Measurements from ENCODE around the gene ST8SIA1. TPM values are rescaled to one million over a fixed set of nuclear protein-coding genes. Genes with fewer than 3 reads are reported as not detected.

The ST8SIA1 gene
- total RNA-seq, 2 experiments from 2014 or later = 5.6 to 5.7 TPM

DNA sequence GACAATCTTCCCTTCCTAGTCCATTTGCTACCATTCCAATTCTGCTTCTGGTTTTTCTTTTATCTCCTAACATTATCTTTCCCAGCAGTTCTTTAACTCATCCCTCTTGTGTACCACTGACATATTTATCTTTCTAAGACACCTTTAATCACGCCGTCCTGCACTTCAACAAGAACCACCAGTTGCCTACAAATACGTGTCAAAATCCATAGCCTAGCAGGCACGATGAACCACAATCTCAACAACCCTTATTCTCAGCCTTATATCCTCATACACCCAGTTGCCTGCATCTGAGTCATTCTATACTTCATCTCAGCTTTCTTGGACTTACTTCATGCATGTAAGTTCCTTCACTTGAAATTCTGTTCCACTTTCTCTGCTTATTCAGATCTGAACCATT, 16.4 kb upstream of the ST8SIA1 start:
- no peak for DNase-seq
- POLR2A ChIA-PET = no interaction called here

GRCh38 chr12:22348208-22348607, 13.7 kb upstream of the ST8SIA1 start:
- Mint-ChIP-seq H3K36me3 (ENCODE audit: low read depth) (no peaks in the 10 kb centered on the region), H3K9me3 (no peaks in the 10 kb centered on the region), H3K4me1 (ENCODE audit: low read depth) (no peaks in the 10 kb centered on the region), H3K27me3 (no peaks in the 10 kb centered on the region), H3K4me3 (no peak overlapping the region), H3K27ac (no peak overlapping the region)
- TF ChIP-seq, protein P1, sequence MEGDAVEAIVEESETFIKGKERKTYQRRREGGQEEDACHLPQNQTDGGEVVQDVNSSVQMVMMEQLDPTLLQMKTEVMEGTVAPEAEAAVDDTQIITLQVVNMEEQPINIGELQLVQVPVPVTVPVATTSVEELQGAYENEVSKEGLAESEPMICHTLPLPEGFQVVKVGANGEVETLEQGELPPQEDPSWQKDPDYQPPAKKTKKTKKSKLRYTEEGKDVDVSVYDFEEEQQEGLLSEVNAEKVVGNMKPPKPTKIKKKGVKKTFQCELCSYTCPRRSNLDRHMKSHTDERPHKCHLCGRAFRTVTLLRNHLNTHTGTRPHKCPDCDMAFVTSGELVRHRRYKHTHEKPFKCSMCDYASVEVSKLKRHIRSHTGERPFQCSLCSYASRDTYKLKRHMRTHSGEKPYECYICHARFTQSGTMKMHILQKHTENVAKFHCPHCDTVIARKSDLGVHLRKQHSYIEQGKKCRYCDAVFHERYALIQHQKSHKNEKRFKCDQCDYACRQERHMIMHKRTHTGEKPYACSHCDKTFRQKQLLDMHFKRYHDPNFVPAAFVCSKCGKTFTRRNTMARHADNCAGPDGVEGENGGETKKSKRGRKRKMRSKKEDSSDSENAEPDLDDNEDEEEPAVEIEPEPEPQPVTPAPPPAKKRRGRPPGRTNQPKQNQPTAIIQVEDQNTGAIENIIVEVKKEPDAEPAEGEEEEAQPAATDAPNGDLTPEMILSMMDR (IDR thresholded peaks at IDR 0.05) = no peak
- DNase-seq (no peak), ATAC-seq (ENCODE audit: poor library complexity) (no peak)
- ChIA-PET CTCF (no interaction called here), POLR2A (no interaction called here)
- H3K27ac ChIP-seq (ENCODE audit: low read depth in 1 of 2, low read length in 2 of 2) = no peak overlapping the region
- H3K36me3 ChIP-seq (ENCODE audit: insufficient read depth, low read length) = no peaks in the 10 kb centered on the region
- H3K27me3 ChIP-seq (ENCODE audit: control insufficient read depth in 1 of 2, insufficient read depth in 2 of 2, low read length in 2 of 2) = no peaks in the 10 kb centered on the region
- intact Hi-C loops (cut with DNase I, micrococcal nuclease) = no loop called here
- no peaks in the 10 kb centered on the region for H3K9me3 ChIP-seq (ENCODE audit: control insufficient read depth in 1 of 2, insufficient read depth in 1 of 2, low read length in 2 of 2)
- H3K4me1 ChIP-seq (ENCODE audit: insufficient read depth, low read length) = no peaks in the 10 kb centered on the region
- H3K4me3 ChIP-seq (ENCODE audit: low read length) = no peak overlapping the region

More for the DNA sequence above, 16.4 kb upstream of the ST8SIA1 start:
- CTCF ChIA-PET = no interaction called here
- H3K4me1 ChIP-seq (ENCODE audit: insufficient read depth, low read length) = no peaks in the 10 kb centered on the region
- no peaks in the 10 kb centered on the region for H3K36me3 Mint-ChIP-seq (ENCODE audit: low read depth)
- no peaks in the 10 kb centered on the region for H3K9me3 Mint-ChIP-seq
- TF ChIP-seq, protein P1 (IDR thresholded peaks at IDR 0.05) = no peak
- no peaks in the 10 kb centered on the region for H3K9me3 ChIP-seq (ENCODE audit: control insufficient read depth in 1 of 2, insufficient read depth in 1 of 2, low read length in 2 of 2)
- H3K27me3 ChIP-seq (ENCODE audit: control insufficient read depth in 1 of 2, insufficient read depth in 2 of 2, low read length in 2 of 2) = no peaks in the 10 kb centered on the region
- H3K4me1 Mint-ChIP-seq (ENCODE audit: low read depth) = no peaks in the 10 kb centered on the region
- H3K27me3 Mint-ChIP-seq = no peaks in the 10 kb centered on the region
- no peaks in the 10 kb centered on the region for H3K36me3 ChIP-seq (ENCODE audit: insufficient read depth, low read length)
- H3K4me3 ChIP-seq (ENCODE audit: low read length) = no peak overlapping the region
- H3K27ac ChIP-seq (ENCODE audit: low read depth in 1 of 2, low read length in 2 of 2) = no peak overlapping the region
- intact Hi-C loops (cut with DNase I, micrococcal nuclease) = no loop called here
- H3K27ac Mint-ChIP-seq = no peak overlapping the region
- ATAC-seq (ENCODE audit: poor library complexity) = no peak
- no peak overlapping the region for H3K4me3 Mint-ChIP-seq

- ChIA-PET CTCF (no interaction called here), POLR2A (no interaction called here)
- no peaks in the 10 kb centered on the region for H3K36me3 ChIP-seq (ENCODE audit: insufficient read depth, low read length)
- peaks cover 5% of the 10 kb centered on the region for H3K4me1 ChIP-seq (ENCODE audit: insufficient read depth, low read length)
- peaks cover 5% of the 10 kb centered on the region for H3K36me3 Mint-ChIP-seq (ENCODE audit: low read depth)
- DNase-seq = peak in 3 of 14 experiments; percentile 20 to 44 (median 41)
- H3K4me3 ChIP-seq (ENCODE audit: low read length) = no peak overlapping the region
- peaks cover 7% of the 10 kb centered on the region for H3K4me1 Mint-ChIP-seq (ENCODE audit: low read depth)
- peaks cover 20% of the 10 kb centered on the region for H3K27me3 Mint-ChIP-seq
- no peaks in the 10 kb centered on the region for H3K27me3 ChIP-seq (ENCODE audit: control insufficient read depth in 1 of 2, insufficient read depth in 2 of 2, low read length in 2 of 2)
- no peak overlapping the region for H3K27ac Mint-ChIP-seq
- peaks cover 0 to 3% of the 10 kb centered on the region in 2 experiments for H3K9me3 ChIP-seq (ENCODE audit: control insufficient read depth in 1 of 2, insufficient read depth in 1 of 2, low read length in 2 of 2)
- ATAC-seq (ENCODE audit: poor library complexity) = no peak
- no peak overlapping the region for H3K4me3 Mint-ChIP-seq
- H3K27ac ChIP-seq (ENCODE audit: low read depth in 1 of 2, low read length in 2 of 2) = no peak overlapping the region
- peaks cover 5% of the 10 kb centered on the region for H3K9me3 Mint-ChIP-seq
- TF ChIP-seq, protein P1 (IDR thresholded peaks at IDR 0.05) = no peak
- intact Hi-C loops (cut with DNase I, micrococcal nuclease) = no loop called here
Observed at GRCh38 chr12:22340143-22340542, 5.6 kb upstream of the ST8SIA1 start.
